Measurements from ENCODE around the gene ZNF292.

DNA sequence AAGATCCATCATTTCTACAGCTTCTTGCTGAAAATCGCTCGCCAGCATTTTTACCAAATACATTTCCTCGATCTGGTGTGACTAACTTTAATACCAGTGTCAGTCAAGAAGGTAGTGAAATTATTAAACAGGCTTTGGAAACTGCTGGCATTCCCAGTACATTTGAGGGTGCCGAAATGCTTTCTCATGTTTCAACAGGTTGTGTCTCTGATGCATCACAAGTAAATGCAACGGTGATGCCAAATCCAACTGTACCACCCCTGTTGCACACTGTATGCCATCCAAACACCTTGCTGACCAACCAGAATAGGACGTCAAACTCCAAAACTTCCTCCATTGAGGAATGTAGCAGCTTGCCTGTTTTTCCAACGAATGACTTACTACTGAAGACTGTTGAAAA lies 102.6 kb downstream of the ZNF292 start:
- no peak for TF ChIP-seq POLR2A (IDR thresholded peaks at IDR 0.05; ENCODE audit: low read length)
- no peak for TF ChIP-seq GATA1 (IDR thresholded peaks at IDR 0.05; ENCODE audit: low read depth, low read length)

Measured in erythroblast (primary cell).